Duodenal mucosa (tissue), 2 donors: ENCODE data around the gene ZMYND11.

Experiments
- H3K27ac ChIP-seq: one replicate; pipeline ENCODE4 v1.7.0; 2013; ENCODE audit warnings: low read depth, low read length
- H3K27me3 ChIP-seq, 2 donors: one replicate each; pipeline ENCODE4 v1.7.0; 2013; ENCODE audit warnings: low read length in 2 of 2, control low read depth in 1 of 2; ENCODE audit not compliant: insufficient read depth in 2 of 2, control insufficient read depth in 1 of 2
- H3K36me3 ChIP-seq, 2 donors: one replicate each; pipeline ENCODE4 v1.7.0; 2013; ENCODE audit warnings: low read length in 2 of 2, control low read depth in 1 of 2; ENCODE audit not compliant: insufficient read depth in 2 of 2, control insufficient read depth in 1 of 2
- H3K4me1 ChIP-seq, 2 donors: one replicate each; pipeline ENCODE4 v1.7.0; 2013; ENCODE audit warnings: low read length in 2 of 2, control low read depth in 1 of 2; ENCODE audit not compliant: insufficient read depth in 2 of 2, control insufficient read depth in 1 of 2
- H3K4me3 ChIP-seq, 2 donors: one replicate each; pipeline ENCODE4 v1.7.0; 2013; ENCODE audit warnings: low read length in 2 of 2, low read depth in 1 of 2
- H3K9ac ChIP-seq, 2 donors: one replicate each; pipeline ENCODE4 v1.7.0; 2013; ENCODE audit warnings: low read length in 2 of 2, low read depth in 1 of 2
- H3K9me3 ChIP-seq, 2 donors: one replicate each; pipeline ENCODE4 v1.7.0; 2013; ENCODE audit warnings: low read length in 2 of 2, control low read depth in 1 of 2; ENCODE audit not compliant: control insufficient read depth in 1 of 2

Gene ZMYND11

GRCh38 chr10:235915-236314 lies 100.7 kb downstream of the ZMYND11 start:
- Histone ChIP-seq H3K4me1 (no peaks in the 10 kb centered on the region), H3K36me3 (peaks cover 9 to 23% of the 10 kb centered on the region in 2 donors), H3K9ac (no peak overlapping the region), H3K4me3 (no peak overlapping the region), H3K27me3 (no peaks in the 10 kb centered on the region), H3K27ac (no peak overlapping the region), H3K9me3 (no peaks in the 10 kb centered on the region)

DNA sequence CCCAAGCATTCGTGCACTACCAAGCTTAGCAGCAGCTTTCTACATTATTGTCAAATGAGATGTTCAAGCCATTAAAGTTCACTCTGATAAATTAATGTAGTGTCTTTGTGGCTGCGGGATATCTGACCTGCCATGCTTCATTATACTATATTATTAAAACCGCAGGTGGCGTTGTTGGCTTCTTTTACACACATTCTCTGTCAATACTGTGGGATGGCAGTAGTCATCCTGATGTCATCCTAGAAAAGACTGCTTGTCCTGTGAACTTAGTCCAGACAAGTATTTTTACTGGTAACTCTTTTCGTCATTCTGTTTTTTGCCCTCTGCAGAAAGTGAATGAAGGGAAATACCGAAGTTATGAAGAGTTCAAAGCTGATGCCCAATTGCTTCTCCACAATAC lies 103.9 kb downstream of the ZMYND11 start:
- Histone ChIP-seq H3K9me3 (no peaks in the 10 kb centered on the region), H3K27ac (no peak overlapping the region), H3K36me3 (peaks cover 12 to 31% of the 10 kb centered on the region in 2 donors), H3K9ac (no peak overlapping the region), H3K4me1 (no peaks in the 10 kb centered on the region), H3K4me3 (no peak overlapping the region), H3K27me3 (no peaks in the 10 kb centered on the region)

- Histone ChIP-seq H3K4me1 (no peaks in the 10 kb centered on the region), H3K9ac (no peak overlapping the region), H3K9me3 (no peaks in the 10 kb centered on the region), H3K27me3 (no peaks in the 10 kb centered on the region), H3K36me3 (peaks cover 20 to 47% of the 10 kb centered on the region in 2 donors), H3K4me3 (no peak overlapping the region), H3K27ac (no peak overlapping the region)
These were observed 106.2 kb downstream of the ZMYND11 start for GRCh38 chr10:241451-241850.

GRCh38 chr10:241966-242643 lies 106.8 kb downstream of the ZMYND11 start:
- Histone ChIP-seq H3K4me3 (no peak overlapping the region), H3K27me3 (no peaks in the 10 kb centered on the region), H3K4me1 (no peaks in the 10 kb centered on the region), H3K27ac (no peak overlapping the region), H3K9ac (no peak overlapping the region), H3K9me3 (no peaks in the 10 kb centered on the region), H3K36me3 (peaks cover 26 to 53% of the 10 kb centered on the region in 2 donors)

GRCh38 chr10:244227-244626 lies 109.0 kb downstream of the ZMYND11 start:
- no peak overlapping the region for H3K27ac ChIP-seq
- H3K36me3 ChIP-seq, result peaks cover 34 to 62% of the 10 kb centered on the region in 2 donors
- H3K4me3 ChIP-seq, result no peak overlapping the region
- no peaks in the 10 kb centered on the region for H3K9me3 ChIP-seq
- no peaks in the 10 kb centered on the region for H3K27me3 ChIP-seq
- H3K9ac ChIP-seq, result no peak overlapping the region
- H3K4me1 ChIP-seq, result no peaks in the 10 kb centered on the region

DNA sequence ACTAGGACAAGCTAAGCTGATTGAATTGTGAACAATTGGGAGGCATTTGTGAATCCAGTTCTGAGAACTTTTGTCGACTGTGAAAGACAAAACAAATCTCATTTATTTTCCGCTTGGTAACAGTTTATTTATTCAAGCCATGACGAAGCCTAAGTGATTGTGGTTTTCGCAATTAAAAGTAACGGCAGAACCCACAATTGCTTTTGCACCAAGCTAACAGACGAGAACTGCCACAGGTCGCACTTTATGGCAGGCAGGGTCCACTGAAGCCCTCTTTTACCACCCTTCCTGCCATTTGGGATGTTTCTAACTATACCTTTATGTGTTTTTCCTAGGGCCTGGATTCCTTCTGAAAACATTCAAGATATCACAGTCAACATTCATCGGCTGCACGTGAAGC lies 111.2 kb downstream of the ZMYND11 start:
- Histone ChIP-seq H3K4me1 (no peaks in the 10 kb centered on the region), H3K4me3 (no peak overlapping the region), H3K9ac (no peak overlapping the region), H3K27ac (no peak overlapping the region), H3K27me3 (no peaks in the 10 kb centered on the region), H3K36me3 (peaks cover 31 to 66% of the 10 kb centered on the region in 2 donors), H3K9me3 (no peaks in the 10 kb centered on the region)

GRCh38 chr10:247480-247879 lies 112.2 kb downstream of the ZMYND11 start:
- Histone ChIP-seq H3K4me1 (no peaks in the 10 kb centered on the region), H3K27ac (no peak overlapping the region), H3K4me3 (no peak overlapping the region), H3K27me3 (no peaks in the 10 kb centered on the region), H3K9me3 (no peaks in the 10 kb centered on the region), H3K9ac (no peak overlapping the region), H3K36me3 (peaks cover 31 to 69% of the 10 kb centered on the region in 2 donors)

- H3K4me3 ChIP-seq, result no peak overlapping the region
These were observed 113.1 kb downstream of the ZMYND11 start for GRCh38 chr10:248307-248706.

GRCh38 chr10:251982-252582 lies 116.8 kb downstream of the ZMYND11 start:
- Histone ChIP-seq H3K27ac (no peak overlapping the region), H3K4me3 (no peak overlapping the region), H3K27me3 (no peaks in the 10 kb centered on the region), H3K4me1 (no peaks in the 10 kb centered on the region), H3K9me3 (no peaks in the 10 kb centered on the region), H3K36me3 (peaks cover 15 to 57% of the 10 kb centered on the region in 2 donors), H3K9ac (no peak overlapping the region)

More at GRCh38 chr10:248307-248706, 113.1 kb downstream of the ZMYND11 start:
- H3K9ac ChIP-seq, result no peak overlapping the region
- no peaks in the 10 kb centered on the region for H3K27me3 ChIP-seq
- no peaks in the 10 kb centered on the region for H3K9me3 ChIP-seq
- no peaks in the 10 kb centered on the region for H3K4me1 ChIP-seq
- H3K27ac ChIP-seq, result no peak overlapping the region
- peaks cover 28 to 70% of the 10 kb centered on the region in 2 donors for H3K36me3 ChIP-seq

GRCh38 chr10:260819-261429 lies 125.7 kb downstream of the ZMYND11 start:
- Histone ChIP-seq H3K9ac (no peak overlapping the region), H3K36me3 (peaks cover 0 to 4% of the 10 kb centered on the region in 2 donors), H3K4me3 (no peak overlapping the region), H3K9me3 (no peaks in the 10 kb centered on the region), H3K4me1 (no peaks in the 10 kb centered on the region), H3K27me3 (no peaks in the 10 kb centered on the region), H3K27ac (no peak overlapping the region)
